Fibroblast of skin of left quadriceps (primary cell): ENCODE measurements around the gene IFNL1.
"Not testable (repeated sequence)": the region's sequence is repeated elsewhere in the genome, so short reads cannot be mapped to it uniquely, and the experiment has no call there.

ENCODE experiments used
- DNase-seq, 2 experiments: peaks; one replicate each; pipeline ENCODE4 v3.0.0-alpha.2; 2013; ENCODE audit warnings: low read depth in 2 of 2

The IFNL1 gene

GRCh38 chr19:39332293-39332692, 36.1 kb downstream of the IFNL1 start:
- no peak for DNase-seq

GRCh38 chr19:39332738-39333137, 36.5 kb downstream of the IFNL1 start:
- not testable (repeated sequence) for DNase-seq

- DNase-seq: no peak
These were observed 37.3 kb downstream of the IFNL1 start for GRCh38 chr19:39333507-39333906.

GRCh38 chr19:39334444-39334976, 38.3 kb downstream of the IFNL1 start:
- DNase-seq: no peak

DNA sequence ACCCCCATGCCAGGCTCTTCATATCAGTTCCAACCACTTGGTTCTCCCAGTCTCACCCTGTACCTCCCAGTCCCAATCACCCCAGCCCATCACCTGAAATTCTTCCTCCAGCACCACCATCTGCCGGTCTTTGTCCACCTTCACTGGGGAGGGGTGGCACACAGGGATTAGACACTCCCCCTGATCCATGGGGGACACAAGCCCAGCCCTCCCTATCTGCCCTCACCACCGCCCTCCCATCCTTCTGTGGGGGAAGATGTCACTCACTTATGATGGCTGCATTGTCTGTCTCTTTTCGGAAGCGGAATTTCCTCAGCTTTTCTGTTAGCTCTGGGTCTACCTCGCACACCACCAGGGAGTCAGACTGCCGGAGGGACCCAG, 39.0 kb downstream of the IFNL1 start:
- no peak for DNase-seq

GRCh38 chr19:39336483-39336882, 40.3 kb downstream of the IFNL1 start:
- DNase-seq: no peak

GRCh38 chr19:39339674-39340073, 43.5 kb downstream of the IFNL1 start:
- no peak for DNase-seq

DNA sequence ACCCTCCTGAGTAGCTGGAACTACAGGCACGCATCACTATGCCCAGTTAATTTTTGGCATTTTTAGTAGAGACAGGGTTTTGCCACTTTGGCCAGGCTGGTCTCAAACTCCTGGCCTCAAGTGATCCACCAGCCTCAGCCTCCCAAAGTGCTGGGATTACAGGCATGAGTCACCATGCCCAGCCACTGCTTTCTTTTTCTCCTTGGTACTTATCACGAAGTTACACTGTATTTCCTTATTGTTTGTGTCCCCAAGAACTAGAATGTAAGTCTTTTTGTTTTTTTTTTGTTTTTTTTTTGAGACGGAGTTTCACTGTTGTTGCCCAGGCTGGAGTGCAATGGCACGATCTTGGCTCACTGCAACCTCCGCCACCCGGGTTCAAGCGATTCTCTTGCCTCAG, 43.9 kb downstream of the IFNL1 start:
- not testable (repeated sequence) for DNase-seq

GRCh38 chr19:39341129-39341718, 45.0 kb downstream of the IFNL1 start:
- no peak for DNase-seq

- peak; percentile 96 to 97 for DNase-seq
These were observed 45.8 kb downstream of the IFNL1 start, which contains the start of gene SAMD4B for GRCh38 chr19:39341719-39342604. SAMD4B (plus strand) TSS chr19:39342421; CDS start chr19:39356894, 14,473 bp downstream.

DNA sequence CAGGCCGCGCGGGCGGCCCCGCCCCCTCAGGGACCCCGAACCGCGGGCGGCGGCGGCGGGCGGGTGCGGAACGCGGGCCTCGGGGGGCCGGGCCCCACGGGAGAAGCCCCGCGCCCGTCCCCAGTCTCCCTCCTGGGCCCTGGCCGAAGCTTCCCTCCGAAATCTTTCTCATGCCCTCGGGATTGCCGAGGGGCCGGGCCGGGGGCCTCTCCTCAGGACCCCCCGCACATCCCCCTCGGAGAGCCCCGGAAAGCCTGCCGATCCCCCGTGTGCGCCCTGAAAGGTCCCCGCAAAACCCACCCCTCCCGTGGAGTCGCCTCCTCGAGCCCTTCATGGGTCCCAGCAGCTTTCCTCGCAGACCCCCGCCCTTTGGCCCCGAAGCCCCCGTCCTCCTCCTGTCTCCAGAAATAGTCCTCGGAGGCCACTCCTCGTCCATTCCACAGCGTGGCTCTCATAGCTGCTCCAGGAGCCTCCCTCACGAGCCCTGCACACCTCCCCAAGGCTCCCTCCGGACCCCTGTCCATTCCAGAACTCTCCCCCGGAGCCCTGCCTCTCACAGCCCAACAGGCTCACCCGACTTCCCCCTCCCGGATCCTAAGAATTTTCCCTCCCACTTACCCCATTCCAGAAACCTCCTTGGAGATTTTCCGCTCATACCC, 46.6 kb downstream of the IFNL1 start:
- DNase-seq: no peak

- DNase-seq: no peak
These were observed 49.7 kb downstream of the IFNL1 start for GRCh38 chr19:39345956-39346355.

DNA sequence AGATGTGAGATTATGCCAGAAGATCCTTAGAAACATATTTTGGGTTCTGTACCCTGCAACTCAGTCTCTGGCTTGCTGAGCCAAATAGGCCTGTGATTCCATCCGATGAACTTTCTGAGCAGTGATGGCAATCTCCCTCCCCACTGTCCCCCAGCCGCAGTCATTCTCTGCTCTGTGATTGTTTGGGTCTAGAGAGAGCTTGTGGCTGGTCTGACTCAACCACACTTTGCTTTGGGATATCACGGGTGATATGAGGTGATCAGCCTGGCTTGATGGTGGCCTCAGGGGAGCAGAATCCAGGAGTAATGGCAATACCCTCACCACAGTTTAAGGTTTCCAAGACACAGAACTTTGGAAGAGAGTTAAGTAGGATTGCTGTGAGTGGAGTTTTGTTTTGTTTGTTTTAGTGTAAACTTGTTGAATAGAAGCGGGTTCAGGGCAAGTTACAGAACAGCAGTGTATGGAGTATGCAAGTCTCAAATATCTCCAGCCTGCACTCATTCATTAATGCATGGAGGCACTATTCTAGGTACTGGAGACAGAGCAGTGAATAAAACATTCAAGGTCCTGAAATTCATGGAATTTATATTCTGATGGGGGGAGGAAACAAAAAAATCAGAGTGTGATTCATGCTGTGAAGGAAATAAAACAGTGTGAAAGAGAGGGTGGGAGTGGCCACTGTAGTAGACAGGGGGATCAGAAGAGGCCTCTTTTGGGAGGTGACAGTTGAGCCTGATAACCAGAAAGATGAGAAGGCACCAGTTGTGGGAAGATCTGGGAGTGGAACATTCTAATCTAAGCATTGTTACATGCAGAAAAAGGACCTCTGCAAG, 51.3 kb downstream of the IFNL1 start:
- DNase-seq: no peak
